Astrocyte of the hippocampus (primary cell): ENCODE data around the gene IFNA6.
A peak's percentile ranks its signal among the peaks of the same experiment; 100 is the strongest.

Experiments
- DNase-seq: peaks from one replicate; pipeline ENCODE4 v3.0.0; 2011; ENCODE audit warnings: low read depth, low spot score

Gene IFNA6

GRCh38 chr9:21331676-21332402 is 18.8 kb downstream of the IFNA6 start:
- peak; percentile 14 for DNase-seq

- DNase-seq, result peak; percentile 59
Measured at GRCh38 chr9:21326526-21327139, 24.1 kb downstream of the IFNA6 start.

- no peak for DNase-seq
Measured at GRCh38 chr9:21324047-21324446, 26.6 kb downstream of the IFNA6 start.

- no peak for DNase-seq
Measured at GRCh38 chr9:21322911-21323461, 27.7 kb downstream of the IFNA6 start.

- DNase-seq, result no peak
Measured at GRCh38 chr9:21320465-21320864, 30.2 kb downstream of the IFNA6 start.

- DNase-seq, result peak; percentile 66
Measured at GRCh38 chr9:21317956-21318923, 32.4 kb downstream of the IFNA6 start.

- DNase-seq, result no peak
Measured at GRCh38 chr9:21316860-21317259, 33.8 kb downstream of the IFNA6 start.

GRCh38 chr9:21316032-21316842 is 34.5 kb downstream of the IFNA6 start:
- DNase-seq, result no peak

- no peak for DNase-seq
Measured at GRCh38 chr9:21314152-21314551, 36.5 kb downstream of the IFNA6 start.

GRCh38 chr9:21311889-21312288 is 38.8 kb downstream of the IFNA6 start:
- DNase-seq, result peak; percentile 29

GRCh38 chr9:21305213-21305612 is 45.5 kb downstream of the IFNA6 start, which contains the start of gene IFNA5:
IFNA5 (minus strand) TSS chr9:21305313; CDS start chr9:21305256, 57 bp downstream.
- DNase-seq, result no peak
